ENCODE results near the gene ZDHHC19.

- TF ChIP-seq CTCF (IDR thresholded peaks at IDR 0.05) (peak; percentile 38), ZFX (IDR thresholded peaks at IDR 0.05; ENCODE audit: borderline replicate concordance) (no peak)
These were observed 12.1 kb downstream of the ZDHHC19 start for GRCh38 chr3:196198771-196199753.
